ENCODE data around the gene BCAS3. TPM values are rescaled to one million over a fixed set of nuclear protein-coding genes. Genes with fewer than 3 reads are reported as not detected.
"Not testable (repeated sequence)": the region's sequence is repeated elsewhere in the genome, so short reads cannot be mapped to it uniquely, and the experiment has no call there.

BCAS3 gene
- polyA plus RNA-seq, 1 experiment = 17.5 TPM

DNA sequence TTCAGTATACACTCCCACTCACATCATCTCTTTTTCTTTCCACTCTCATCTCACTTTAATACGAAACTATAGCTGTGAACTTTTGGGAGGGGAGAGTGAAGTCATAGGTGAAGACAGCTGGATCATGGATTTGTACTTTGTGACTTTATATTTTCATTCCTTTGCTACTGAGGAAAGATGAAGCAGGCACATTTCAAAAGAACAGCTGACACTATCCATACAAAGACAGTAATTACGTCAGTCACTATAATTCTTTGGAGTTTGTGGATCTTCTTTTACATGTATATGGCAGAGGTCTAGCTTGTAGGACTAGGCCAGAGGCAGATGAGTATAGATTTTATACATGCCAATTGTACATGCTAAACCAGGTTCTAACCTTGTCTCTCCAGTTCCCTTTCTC, 346.3 kb downstream of the BCAS3 start:
- no peaks in the 10 kb centered on the region for H3K27me3 ChIP-seq (ENCODE audit: control insufficient read depth, insufficient read depth, low read length)
- ChIA-PET CTCF (no interaction called here), POLR2A (no interaction called here)
- TF ChIP-seq, protein P1, sequence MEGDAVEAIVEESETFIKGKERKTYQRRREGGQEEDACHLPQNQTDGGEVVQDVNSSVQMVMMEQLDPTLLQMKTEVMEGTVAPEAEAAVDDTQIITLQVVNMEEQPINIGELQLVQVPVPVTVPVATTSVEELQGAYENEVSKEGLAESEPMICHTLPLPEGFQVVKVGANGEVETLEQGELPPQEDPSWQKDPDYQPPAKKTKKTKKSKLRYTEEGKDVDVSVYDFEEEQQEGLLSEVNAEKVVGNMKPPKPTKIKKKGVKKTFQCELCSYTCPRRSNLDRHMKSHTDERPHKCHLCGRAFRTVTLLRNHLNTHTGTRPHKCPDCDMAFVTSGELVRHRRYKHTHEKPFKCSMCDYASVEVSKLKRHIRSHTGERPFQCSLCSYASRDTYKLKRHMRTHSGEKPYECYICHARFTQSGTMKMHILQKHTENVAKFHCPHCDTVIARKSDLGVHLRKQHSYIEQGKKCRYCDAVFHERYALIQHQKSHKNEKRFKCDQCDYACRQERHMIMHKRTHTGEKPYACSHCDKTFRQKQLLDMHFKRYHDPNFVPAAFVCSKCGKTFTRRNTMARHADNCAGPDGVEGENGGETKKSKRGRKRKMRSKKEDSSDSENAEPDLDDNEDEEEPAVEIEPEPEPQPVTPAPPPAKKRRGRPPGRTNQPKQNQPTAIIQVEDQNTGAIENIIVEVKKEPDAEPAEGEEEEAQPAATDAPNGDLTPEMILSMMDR (IDR thresholded peaks at IDR 0.05; ENCODE audit: low read depth, low read length) = no peak
- H3K4me3 ChIP-seq (ENCODE audit: low read depth, low read length) = no peak overlapping the region
- no peak for DNase-seq (ENCODE audit: low read depth, low spot score)
- no peaks in the 10 kb centered on the region for H3K9me3 ChIP-seq (ENCODE audit: control insufficient read depth, insufficient read depth, low read length)
- no peak overlapping the region for H3K27ac ChIP-seq (ENCODE audit: low read depth, low read length)

DNA sequence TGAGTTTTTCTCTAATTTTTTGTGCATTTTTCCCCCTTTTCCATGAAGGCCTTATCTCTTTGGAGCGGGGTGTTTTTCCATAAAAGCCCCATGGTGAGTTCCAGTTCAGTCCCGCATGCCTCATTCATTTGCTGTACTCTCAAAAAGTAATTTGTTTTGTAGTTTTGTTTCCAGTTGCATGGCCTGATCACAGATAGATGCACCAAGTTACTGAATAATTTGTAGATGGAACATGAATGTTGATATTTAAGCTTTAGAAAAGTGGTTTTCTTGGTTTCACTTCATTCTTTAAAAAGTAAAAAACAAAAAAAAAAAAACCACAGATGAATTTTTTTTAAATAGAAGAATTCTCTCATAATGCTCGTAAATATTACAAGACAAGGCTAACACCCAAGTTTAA, 349.2 kb downstream of the BCAS3 start:
- ChIA-PET POLR2A (interaction anchor here (0.5 kb wide), 1 partner anchor 9 kb away, joined by 3 read pairs; no protein-coding TSS in a partner anchor), CTCF (interaction anchor here (0.7 to 1.0 kb wide), 2 partner anchors 385 to 694 kb away, joined by 3 to 4 read pairs; no protein-coding TSS in a partner anchor)
- Histone ChIP-seq H3K4me3 (ENCODE audit: low read depth, low read length) (no peak overlapping the region), H3K27ac (ENCODE audit: low read depth, low read length) (no peak overlapping the region), H3K27me3 (ENCODE audit: control insufficient read depth, insufficient read depth, low read length) (no peaks in the 10 kb centered on the region), H3K9me3 (ENCODE audit: control insufficient read depth, insufficient read depth, low read length) (no peaks in the 10 kb centered on the region)
- TF ChIP-seq, protein P1 (IDR thresholded peaks at IDR 0.05; ENCODE audit: low read depth, low read length) = no peak
- no peak for DNase-seq (ENCODE audit: low read depth, low spot score)

DNA sequence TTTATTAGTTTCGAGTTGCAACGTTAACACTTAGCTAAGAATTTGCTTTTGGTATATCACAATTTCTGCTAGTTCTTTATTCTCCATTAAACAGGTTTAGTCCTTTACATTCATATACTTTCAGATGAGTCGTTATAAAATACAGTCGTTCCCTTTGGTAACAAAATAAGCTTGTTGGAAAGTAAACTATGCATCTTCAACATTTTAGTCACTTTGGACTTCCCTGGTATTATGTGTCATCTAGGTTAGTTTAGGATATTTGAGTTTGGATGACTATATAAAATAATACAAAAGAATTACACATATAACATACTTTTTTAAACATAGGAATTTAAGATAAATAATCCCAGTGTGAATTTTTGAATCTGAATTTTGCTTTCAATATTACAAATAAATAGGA, 351.5 kb downstream of the BCAS3 start:
- DNase-seq (ENCODE audit: low read depth, low spot score) = no peak
- ChIA-PET POLR2A (no interaction called here), CTCF (interaction anchor here (0.5 to 1.0 kb wide), 4 partner anchors 57 to 889 kb away, joined by 4 to 7 read pairs (median 6); no protein-coding TSS in a partner anchor)
- H3K27ac ChIP-seq (ENCODE audit: low read depth, low read length) = no peak overlapping the region
- H3K9me3 ChIP-seq (ENCODE audit: control insufficient read depth, insufficient read depth, low read length) = no peaks in the 10 kb centered on the region
- H3K4me3 ChIP-seq (ENCODE audit: low read depth, low read length) = no peak overlapping the region
- TF ChIP-seq, protein P1 (IDR thresholded peaks at IDR 0.05; ENCODE audit: low read depth, low read length) = no peak
- H3K27me3 ChIP-seq (ENCODE audit: control insufficient read depth, insufficient read depth, low read length) = no peaks in the 10 kb centered on the region

DNA sequence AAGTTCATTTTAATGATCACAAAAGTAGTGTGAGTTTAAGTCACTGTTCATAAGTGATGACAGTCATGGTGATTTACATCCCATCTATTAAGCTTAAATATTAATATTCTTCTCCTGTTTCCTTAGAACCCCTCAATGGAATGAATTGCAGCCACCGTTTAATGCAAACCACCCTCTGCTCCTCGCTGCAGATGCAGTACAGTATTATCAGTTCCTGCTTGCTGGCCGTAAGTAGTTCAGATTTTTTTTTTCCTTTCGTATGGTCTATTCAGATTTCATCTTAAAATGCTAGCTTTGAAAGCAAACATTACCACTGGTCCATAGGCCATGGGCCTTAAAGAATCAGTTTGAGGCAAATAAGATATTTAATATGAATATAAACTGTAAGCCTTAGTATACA, 363.0 kb downstream of the BCAS3 start:
- no peak overlapping the region for H3K4me3 ChIP-seq (ENCODE audit: low read depth, low read length)
- ChIA-PET CTCF (interaction anchor here (1.4 kb wide), 1 partner anchor 320 kb away, joined by 6 read pairs; no protein-coding TSS in a partner anchor), POLR2A (no interaction called here)
- DNase-seq (ENCODE audit: low read depth, low spot score) = no peak
- TF ChIP-seq, protein P1 (IDR thresholded peaks at IDR 0.05; ENCODE audit: low read depth, low read length) = no peak
- no peaks in the 10 kb centered on the region for H3K9me3 ChIP-seq (ENCODE audit: control insufficient read depth, insufficient read depth, low read length)
- no peak overlapping the region for H3K27ac ChIP-seq (ENCODE audit: low read depth, low read length)
- H3K27me3 ChIP-seq (ENCODE audit: control insufficient read depth, insufficient read depth, low read length) = no peaks in the 10 kb centered on the region

DNA sequence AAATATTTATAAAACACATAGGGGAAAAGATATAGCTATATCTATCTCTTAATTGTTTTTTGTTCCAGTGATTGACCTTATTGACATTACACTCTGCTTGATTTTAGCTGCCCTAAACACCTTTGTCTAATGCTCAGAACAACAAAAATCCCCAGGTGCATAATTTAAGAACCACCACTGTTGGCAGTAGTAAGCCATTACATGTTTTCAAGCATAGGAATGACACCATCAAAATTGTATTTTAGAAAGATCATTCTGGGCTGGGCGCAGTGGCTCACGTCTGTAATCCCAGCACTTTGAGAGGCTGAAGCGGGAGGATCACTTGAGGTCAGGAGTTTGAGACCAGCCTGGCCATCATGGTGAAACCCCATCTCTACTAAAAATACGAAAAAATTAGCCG, 364.7 kb downstream of the BCAS3 start:
- DNase-seq (ENCODE audit: low read depth, low spot score); H3K9me3 ChIP-seq (ENCODE audit: control insufficient read depth, insufficient read depth, low read length); H3K27me3 ChIP-seq (ENCODE audit: control insufficient read depth, insufficient read depth, low read length); H3K4me3 ChIP-seq (ENCODE audit: low read depth, low read length); H3K27ac ChIP-seq (ENCODE audit: low read depth, low read length); POLR2A ChIA-PET: not testable (repeated sequence)
- CTCF ChIA-PET = interaction anchor here (0.6 to 0.7 kb wide), 2 partner anchors 11 to 43 kb away, joined by 4 to 5 read pairs; no protein-coding TSS in a partner anchor
